ENCODE measurements around the gene CRY2. TPM values are rescaled to one million over a fixed set of nuclear protein-coding genes. Genes with fewer than 3 reads are reported as not detected.

CRY2 gene
- total RNA-seq, 6 experiments from 2014 or later: 12.5 to 16.4 (median 14.1) TPM

DNA sequence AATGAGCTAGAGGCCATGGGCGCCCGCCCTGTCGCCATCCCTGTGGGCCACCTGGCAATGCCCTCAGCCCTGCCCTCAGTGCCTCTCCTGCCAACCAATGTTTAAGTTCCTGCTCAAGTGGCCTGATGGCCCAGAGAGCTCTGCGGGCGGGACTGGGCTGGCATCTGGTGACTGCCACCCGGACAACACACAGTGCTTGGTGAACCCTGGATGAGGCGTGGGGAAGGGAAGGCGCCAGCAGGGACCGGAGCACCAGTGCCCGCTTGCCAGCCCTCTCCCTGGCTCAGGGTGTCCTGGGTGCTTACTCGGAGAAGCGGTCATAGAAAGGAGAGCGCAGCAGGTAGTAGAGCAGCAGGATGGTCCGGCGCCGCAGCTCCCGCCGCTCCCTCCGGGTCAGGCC is 66.2 kb downstream of the CRY2 start:
- DNase-seq: no peak
- H3K4me3 Mint-ChIP-seq: no peak overlapping the region
- H3K4me1 Mint-ChIP-seq (ENCODE audit: low read depth): peaks cover 14% of the 10 kb centered on the region
- H3K36me3 Mint-ChIP-seq (ENCODE audit: low read depth): no peaks in the 10 kb centered on the region
- no peak overlapping the region for H3K27ac Mint-ChIP-seq
- TF ChIP-seq, protein P1, sequence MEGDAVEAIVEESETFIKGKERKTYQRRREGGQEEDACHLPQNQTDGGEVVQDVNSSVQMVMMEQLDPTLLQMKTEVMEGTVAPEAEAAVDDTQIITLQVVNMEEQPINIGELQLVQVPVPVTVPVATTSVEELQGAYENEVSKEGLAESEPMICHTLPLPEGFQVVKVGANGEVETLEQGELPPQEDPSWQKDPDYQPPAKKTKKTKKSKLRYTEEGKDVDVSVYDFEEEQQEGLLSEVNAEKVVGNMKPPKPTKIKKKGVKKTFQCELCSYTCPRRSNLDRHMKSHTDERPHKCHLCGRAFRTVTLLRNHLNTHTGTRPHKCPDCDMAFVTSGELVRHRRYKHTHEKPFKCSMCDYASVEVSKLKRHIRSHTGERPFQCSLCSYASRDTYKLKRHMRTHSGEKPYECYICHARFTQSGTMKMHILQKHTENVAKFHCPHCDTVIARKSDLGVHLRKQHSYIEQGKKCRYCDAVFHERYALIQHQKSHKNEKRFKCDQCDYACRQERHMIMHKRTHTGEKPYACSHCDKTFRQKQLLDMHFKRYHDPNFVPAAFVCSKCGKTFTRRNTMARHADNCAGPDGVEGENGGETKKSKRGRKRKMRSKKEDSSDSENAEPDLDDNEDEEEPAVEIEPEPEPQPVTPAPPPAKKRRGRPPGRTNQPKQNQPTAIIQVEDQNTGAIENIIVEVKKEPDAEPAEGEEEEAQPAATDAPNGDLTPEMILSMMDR (IDR thresholded peaks at IDR 0.05): no peak
- peaks cover 4% of the 10 kb centered on the region for H3K27me3 Mint-ChIP-seq (ENCODE audit: insufficient read depth)
- no peaks in the 10 kb centered on the region for H3K9me3 Mint-ChIP-seq

DNA sequence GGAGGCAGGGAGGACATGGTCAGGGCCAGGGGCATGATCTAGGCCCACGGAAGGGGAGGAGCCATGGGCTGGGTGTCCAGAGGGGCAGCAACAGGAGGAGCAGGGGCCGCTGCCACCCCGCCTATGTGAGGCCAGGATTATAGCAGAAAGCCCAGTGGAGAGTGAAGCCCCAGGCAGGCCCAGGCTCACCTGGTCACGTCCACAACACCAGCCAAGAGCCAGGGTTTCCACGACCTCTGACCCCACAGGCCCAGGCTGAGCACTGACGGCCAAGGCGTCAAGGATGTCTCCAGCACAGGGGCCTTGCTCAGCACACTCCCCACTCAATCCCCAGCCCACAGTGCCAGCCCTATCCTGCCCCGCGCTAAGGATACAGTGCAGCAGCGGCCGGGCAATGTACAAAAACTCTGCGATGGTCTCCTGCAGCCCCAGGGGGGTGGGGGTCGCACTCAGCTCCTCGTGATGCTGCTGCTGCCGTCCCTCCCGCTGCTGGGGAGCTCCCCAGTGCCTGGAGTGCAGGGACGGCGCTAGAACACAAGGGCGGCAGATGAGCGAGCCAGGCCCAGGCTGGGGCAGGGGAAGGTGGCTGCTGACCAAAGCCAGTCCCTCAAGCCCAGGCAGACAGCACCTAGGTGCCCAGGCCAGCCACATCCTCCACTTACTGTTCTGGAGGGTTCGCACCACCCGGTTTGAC is 66.8 kb downstream of the CRY2 start:
- Mint-ChIP-seq H3K4me3 (no peak overlapping the region), H3K36me3 (ENCODE audit: low read depth) (no peaks in the 10 kb centered on the region), H3K9me3 (no peaks in the 10 kb centered on the region), H3K27me3 (ENCODE audit: insufficient read depth) (peaks cover 4% of the 10 kb centered on the region), H3K27ac (no peak overlapping the region), H3K4me1 (ENCODE audit: low read depth) (peaks cover 19% of the 10 kb centered on the region)
- DNase-seq: no peak
- TF ChIP-seq, protein P1 (IDR thresholded peaks at IDR 0.05): no peak

DNA sequence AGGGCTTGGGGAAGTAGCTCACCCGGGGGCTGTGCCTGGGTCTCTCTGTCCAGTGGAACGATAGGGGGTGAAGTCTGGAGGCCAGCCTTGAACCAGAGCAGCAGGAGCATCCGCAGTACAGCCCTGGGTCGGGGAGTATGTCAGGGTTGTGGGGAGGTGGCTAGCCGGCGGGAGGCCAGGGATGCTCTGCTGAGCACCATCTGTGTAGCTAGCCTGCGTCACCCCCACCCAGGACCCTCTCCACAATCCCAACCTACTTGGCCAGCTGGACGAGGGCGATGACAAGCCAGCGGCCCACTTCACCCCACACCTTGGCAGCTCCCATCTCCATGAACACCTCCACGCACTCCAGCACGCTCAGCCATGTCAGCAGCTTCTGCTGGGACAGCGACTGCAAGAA is 68.2 kb downstream of the CRY2 start:
- Mint-ChIP-seq H3K4me3 (no peak overlapping the region), H3K27ac (no peak overlapping the region), H3K4me1 (ENCODE audit: low read depth) (peaks cover 19% of the 10 kb centered on the region), H3K36me3 (ENCODE audit: low read depth) (no peaks in the 10 kb centered on the region), H3K27me3 (ENCODE audit: insufficient read depth) (peaks cover 6% of the 10 kb centered on the region; the same call in 1 of the 2 replicates), H3K9me3 (no peaks in the 10 kb centered on the region)
- no peak for DNase-seq
- TF ChIP-seq, protein P1 (IDR thresholded peaks at IDR 0.05): no peak

DNA sequence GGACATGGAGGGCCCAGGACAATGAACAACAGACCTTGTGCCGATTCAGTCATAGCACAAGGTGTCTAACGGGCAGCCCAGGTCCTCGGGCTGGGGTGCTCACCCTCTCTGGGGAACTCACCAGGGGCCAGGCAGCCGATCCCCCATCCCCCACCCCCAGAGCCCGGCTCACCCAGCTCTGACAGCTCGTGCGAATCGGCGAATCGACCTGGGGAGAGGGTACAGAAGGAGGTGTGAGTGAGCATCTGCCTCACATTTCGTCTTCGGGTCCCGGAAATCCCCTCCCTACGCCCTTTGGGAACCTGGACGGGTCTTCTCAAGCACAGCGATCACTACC is 70.0 kb downstream of the CRY2 start:
- TF ChIP-seq, protein P1 (IDR thresholded peaks at IDR 0.05): no peak
- DNase-seq: no peak

DNA sequence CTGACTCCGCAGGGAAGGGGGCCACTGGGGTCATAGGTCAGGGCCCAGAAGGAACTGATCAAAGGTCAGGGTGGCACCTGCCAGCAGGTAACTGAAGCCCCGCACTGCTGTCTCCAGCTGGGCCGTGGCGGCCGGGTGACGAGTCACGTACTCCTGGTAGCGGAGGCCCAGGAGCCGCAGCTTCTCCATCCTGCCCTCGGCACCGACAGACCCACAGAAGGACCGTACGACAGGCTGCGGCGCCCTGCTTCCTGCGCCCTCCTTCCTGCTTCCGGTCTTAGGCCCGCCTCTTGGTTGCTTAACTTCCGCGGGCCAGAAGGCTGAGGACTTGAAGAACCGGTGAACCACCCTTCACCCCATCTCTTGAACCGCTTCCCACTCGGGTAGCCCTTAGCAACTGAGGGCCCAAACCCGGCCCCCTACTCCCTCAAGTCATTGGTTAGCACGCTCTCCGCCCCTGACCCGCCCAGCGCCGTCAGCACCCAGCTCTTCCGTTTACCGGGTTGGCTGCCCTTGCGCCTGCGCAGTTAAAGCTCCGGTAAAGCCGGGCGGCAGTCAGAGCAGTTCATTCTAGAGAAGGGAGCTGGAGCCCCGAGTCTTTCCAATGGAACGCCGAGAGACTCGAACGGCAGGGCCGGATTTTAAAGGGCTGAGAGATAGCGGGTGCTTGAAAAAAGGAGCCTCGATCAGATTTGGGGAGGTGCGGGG is 70.5 kb downstream of the CRY2 start, which contains the start of gene PEX16:
PEX16 (minus strand) TSS at position 255 of the 708 bp plus-strand sequence; CDS start at position 189, 66 bp downstream.
- Mint-ChIP-seq H3K9me3 (no peaks in the 10 kb centered on the region), H3K4me3 (peak within 1 kb of the TSS; percentile 97), H3K36me3 (ENCODE audit: low read depth) (no peaks in the 10 kb centered on the region), H3K4me1 (ENCODE audit: low read depth) (peaks cover 19% of the 10 kb centered on the region), H3K27ac (peak within 1 kb of the TSS; percentile 96), H3K27me3 (ENCODE audit: insufficient read depth) (peaks cover 15% of the 10 kb centered on the region; the same call in 1 of the 2 replicates)
- peak; percentile 99 for DNase-seq
- TF ChIP-seq, protein P1 (IDR thresholded peaks at IDR 0.05): no peak

More for the DNA sequence above, 70.0 kb downstream of the CRY2 start:
- peak overlapping the region; percentile 96 for H3K27ac Mint-ChIP-seq
- H3K4me1 Mint-ChIP-seq (ENCODE audit: low read depth): peaks cover 19% of the 10 kb centered on the region
- H3K27me3 Mint-ChIP-seq (ENCODE audit: insufficient read depth): peaks cover 15% of the 10 kb centered on the region; the same call in 1 of the 2 replicates
- no peaks in the 10 kb centered on the region for H3K36me3 Mint-ChIP-seq (ENCODE audit: low read depth)
- H3K9me3 Mint-ChIP-seq: no peaks in the 10 kb centered on the region
- H3K4me3 Mint-ChIP-seq: peak overlapping the region; percentile 97
